Stimulated activated CD4-positive, alpha-beta T cell treated with anti-CD3 and anti-CD28 coated beads, Interleukin-15, amount 100 ng/mL, for 24 hours (primary cell): Measurements from ENCODE around the gene TGM4.
"Not testable (repeated sequence)": the region's sequence is repeated elsewhere in the genome, so short reads cannot be mapped to it uniquely, and the experiment has no call there.

Experiments used
- DNase-seq: peaks from one replicate; pipeline ENCODE4 v3.0.0-alpha.2; 2020

The TGM4 gene

GRCh38 chr3:44918087-44918486 lies 43.7 kb downstream of the TGM4 start:
- DNase-seq: no peak

- DNase-seq: no peak
These were observed 44.2 kb downstream of the TGM4 start for GRCh38 chr3:44918581-44918980.

- no peak for DNase-seq
These were observed 45.7 kb downstream of the TGM4 start for GRCh38 chr3:44920081-44920480.

- no peak for DNase-seq
These were observed 49.4 kb downstream of the TGM4 start for GRCh38 chr3:44923632-44924456.

GRCh38 chr3:44924457-44925084 lies 50.2 kb downstream of the TGM4 start:
- DNase-seq: no peak

- no peak for DNase-seq
These were observed 51.8 kb downstream of the TGM4 start for GRCh38 chr3:44926172-44926571.

GRCh38 chr3:44926921-44927320 lies 52.5 kb downstream of the TGM4 start:
- DNase-seq: no peak

- DNase-seq: no peak
These were observed 53.0 kb downstream of the TGM4 start for GRCh38 chr3:44927371-44927770.

GRCh38 chr3:44929782-44930181 lies 55.4 kb downstream of the TGM4 start:
- no peak for DNase-seq

- DNase-seq: no peak
These were observed 56.5 kb downstream of the TGM4 start for GRCh38 chr3:44930911-44931310.

- no peak for DNase-seq
These were observed 57.4 kb downstream of the TGM4 start for GRCh38 chr3:44931791-44932190.

GRCh38 chr3:44932271-44932670 lies 57.9 kb downstream of the TGM4 start:
- DNase-seq: no peak

- no peak for DNase-seq
These were observed 58.9 kb downstream of the TGM4 start for GRCh38 chr3:44932986-44933944.

- DNase-seq: no peak
These were observed 65.2 kb downstream of the TGM4 start for GRCh38 chr3:44939581-44940036.

- no peak for DNase-seq
These were observed 68.0 kb downstream of the TGM4 start for GRCh38 chr3:44942202-44942921.

GRCh38 chr3:44948239-44948638 lies 73.8 kb downstream of the TGM4 start:
- DNase-seq: no peak

- DNase-seq: not testable (repeated sequence)
These were observed 75.4 kb downstream of the TGM4 start for GRCh38 chr3:44949770-44950169.

GRCh38 chr3:44950275-44950734 lies 75.9 kb downstream of the TGM4 start:
- DNase-seq: no peak

GRCh38 chr3:44952689-44953088 lies 78.3 kb downstream of the TGM4 start:
- DNase-seq: no peak

GRCh38 chr3:44954304-44954703 lies 79.9 kb downstream of the TGM4 start:
- DNase-seq: no peak

- DNase-seq: no peak
These were observed 80.6 kb downstream of the TGM4 start for GRCh38 chr3:44954962-44955361.

- DNase-seq: no peak
These were observed 81.5 kb downstream of the TGM4 start for GRCh38 chr3:44955917-44956316.
